Activated CD4-positive, alpha-beta T cell treated with anti-CD3 and anti-CD28 coated beads, Interleukin-2, amount 10 ng/mL, durations not matched to agents 7 days and 5 days (primary cell): Measurements from ENCODE around the gene MLYCD. TPM values are rescaled to one million over a fixed set of nuclear protein-coding genes. Genes with fewer than 3 reads are reported as not detected.

Experiments used
- CTCF ChIA-PET: fragments of 350-600 bp; sonication (Branson Sonifier 250); formaldehyde crosslinking; loops from one replicate; lab custom pipeline; 2021; ENCODE audit warnings: antibody characterized with exemption; lab: Charles Lee
- POLR2A ChIA-PET: fragments of 350-600 bp; sonication (Branson Sonifier 250); formaldehyde crosslinking; loops from one replicate; lab custom pipeline; 2021; ENCODE audit warnings: antibody characterized with exemption; lab: Charles Lee
- DNase-seq: peaks from one replicate; pipeline ENCODE4 v3.0.0-alpha.2; 2020
- H3K27ac Mint-ChIP-seq: one replicate; pipeline ENCODE4 v1.8.0; 2021; ENCODE audit warnings: mild to moderate bottlenecking, moderate library complexity, mixed read lengths
- H3K27me3 Mint-ChIP-seq: one replicate; pipeline ENCODE4 v1.8.0; 2021; ENCODE audit warnings: mixed read lengths
- H3K36me3 Mint-ChIP-seq: one replicate; pipeline ENCODE4 v1.8.0; 2021; ENCODE audit warnings: low read depth, mixed read lengths
- H3K4me1 Mint-ChIP-seq: one replicate; pipeline ENCODE4 v1.8.0; 2021; ENCODE audit warnings: mixed read lengths
- H3K4me3 Mint-ChIP-seq: one replicate; pipeline ENCODE4 v1.8.0; 2021; ENCODE audit warnings: mild to moderate bottlenecking, moderate library complexity, mixed read lengths
- H3K9me3 Mint-ChIP-seq: one replicate; pipeline ENCODE4 v1.8.0; 2021; ENCODE audit warnings: mixed read lengths
- total RNA-seq, 2 experiments: library from RNA; stranded (reverse); gene quantifications; one replicate each; pipeline ENCODE4 v1.2.3, GENCODE V29; 2021

Gene MLYCD
- total RNA-seq, 2 experiments from 2014 or later: 5.3 TPM

- Mint-ChIP-seq H3K4me1 (no peaks in the 10 kb centered on the region), H3K9me3 (no peaks in the 10 kb centered on the region), H3K36me3 (no peaks in the 10 kb centered on the region), H3K27me3 (peaks cover 3% of the 10 kb centered on the region), H3K4me3 (no peak overlapping the region), H3K27ac (no peak overlapping the region)
- CTCF ChIA-PET: interaction anchor here (0.5 kb wide), 1 partner anchor 1750 kb away, joined by 3 read pairs; no protein-coding TSS in a partner anchor
- POLR2A ChIA-PET: no interaction called here
- no peak for DNase-seq
Measured at GRCh38 chr16:83959656-83960434, 60.9 kb downstream of the MLYCD start.

DNA sequence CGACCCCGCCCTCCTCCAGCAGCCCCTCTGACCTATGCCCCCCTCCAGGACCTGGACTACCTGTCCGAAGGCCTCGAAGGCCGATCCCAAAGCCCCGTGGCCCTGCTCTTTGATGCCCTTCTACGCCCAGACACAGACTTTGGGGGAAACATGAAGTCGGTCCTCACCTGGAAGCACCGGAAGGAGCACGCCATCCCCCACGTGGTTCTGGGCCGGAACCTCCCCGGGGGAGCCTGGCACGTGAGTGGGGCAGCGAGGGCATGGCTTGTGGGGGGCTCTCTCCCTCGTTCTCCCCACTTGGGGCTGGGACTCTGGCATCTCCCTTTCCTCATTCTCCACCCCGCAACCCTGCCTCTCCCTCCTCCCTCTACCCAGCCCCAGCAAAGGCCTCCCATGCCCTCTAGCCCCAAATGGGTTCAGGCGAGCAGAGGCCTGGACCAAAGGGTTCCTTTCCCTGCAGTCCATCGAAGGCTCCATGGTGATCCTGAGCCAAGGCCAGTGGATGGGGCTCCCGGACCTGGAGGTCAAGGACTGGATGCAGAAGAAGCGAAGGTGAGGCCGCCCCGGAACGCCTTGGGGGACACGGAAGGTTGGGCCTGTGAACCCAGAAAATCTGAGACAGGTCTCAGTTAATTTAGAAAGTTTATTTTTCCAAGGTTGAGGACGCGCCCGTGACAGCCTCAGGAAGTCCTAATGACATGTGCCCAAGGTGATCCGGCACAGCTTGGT lies 61.8 kb downstream of the MLYCD start:
- no peaks in the 10 kb centered on the region for H3K36me3 Mint-ChIP-seq
- H3K4me3 Mint-ChIP-seq: no peak overlapping the region
- no peaks in the 10 kb centered on the region for H3K27me3 Mint-ChIP-seq
- no peaks in the 10 kb centered on the region for H3K4me1 Mint-ChIP-seq
- ChIA-PET CTCF (no interaction called here), POLR2A (no interaction called here)
- H3K9me3 Mint-ChIP-seq: no peaks in the 10 kb centered on the region
- DNase-seq: no peak
- no peak overlapping the region for H3K27ac Mint-ChIP-seq

GRCh38 chr16:83961591-83961990 lies 62.7 kb downstream of the MLYCD start:
- no peak overlapping the region for H3K4me3 Mint-ChIP-seq
- H3K27me3 Mint-ChIP-seq: no peaks in the 10 kb centered on the region
- ChIA-PET POLR2A (no interaction called here), CTCF (no interaction called here)
- no peak for DNase-seq
- no peaks in the 10 kb centered on the region for H3K36me3 Mint-ChIP-seq
- H3K4me1 Mint-ChIP-seq: no peaks in the 10 kb centered on the region
- H3K9me3 Mint-ChIP-seq: no peaks in the 10 kb centered on the region
- no peak overlapping the region for H3K27ac Mint-ChIP-seq

DNA sequence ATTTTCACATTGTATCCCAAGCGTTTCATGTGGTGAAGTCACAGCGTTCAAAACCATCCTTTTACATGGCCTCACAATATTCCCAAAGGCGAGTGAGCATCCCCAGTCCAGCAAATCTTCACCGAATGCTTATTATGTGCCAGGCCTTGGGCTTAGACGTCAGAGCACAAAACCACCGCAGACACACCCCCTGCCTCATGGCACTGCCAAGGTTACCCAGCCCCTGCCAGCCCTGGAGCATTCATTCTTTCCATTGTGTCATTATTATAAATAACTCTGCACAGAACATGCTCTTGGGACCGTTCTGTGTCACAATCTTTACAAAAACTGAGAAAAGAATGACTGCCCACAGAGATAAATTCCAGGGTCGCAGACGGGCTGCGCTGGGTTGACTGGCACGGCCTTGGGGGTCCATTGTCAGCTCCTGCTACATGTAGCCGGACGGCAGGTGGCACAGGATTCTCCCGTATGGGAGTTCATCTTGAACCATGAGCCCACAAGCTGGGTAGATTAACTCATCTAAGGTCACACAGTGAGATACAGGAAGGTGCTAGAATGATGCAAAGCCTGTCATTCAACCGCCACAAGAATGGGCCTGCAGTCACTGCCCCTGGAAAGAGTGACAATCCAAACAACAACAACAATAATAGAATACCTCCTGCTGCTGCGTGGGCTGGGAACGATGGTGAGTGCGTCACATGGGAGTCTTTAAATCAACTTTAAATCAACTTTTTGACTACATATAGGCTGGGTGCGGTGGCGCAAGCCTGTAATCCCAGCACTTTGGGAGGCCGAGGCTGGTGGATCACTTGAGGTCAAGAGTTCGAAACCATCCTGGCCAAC lies 64.6 kb downstream of the MLYCD start:
- CTCF ChIA-PET: interaction anchor here (0.8 to 1.4 kb wide), 2 partner anchors 10 kb away, joined by 3 to 4 read pairs; no protein-coding TSS in a partner anchor
- no peak overlapping the region for H3K27ac Mint-ChIP-seq
- no peak for DNase-seq
- no peak overlapping the region for H3K4me3 Mint-ChIP-seq
- H3K4me1 Mint-ChIP-seq: peaks cover 2% of the 10 kb centered on the region
- peaks cover 3% of the 10 kb centered on the region for H3K27me3 Mint-ChIP-seq
- no peaks in the 10 kb centered on the region for H3K36me3 Mint-ChIP-seq
- POLR2A ChIA-PET: no interaction called here
- no peaks in the 10 kb centered on the region for H3K9me3 Mint-ChIP-seq

- POLR2A ChIA-PET: no interaction called here
- CTCF ChIA-PET: interaction anchor here (0.8 to 1.3 kb wide), 2 partner anchors 11 to 222 kb away, joined by 3 read pairs; partner anchors contain the start of gene TAF1C
- peaks cover 11% of the 10 kb centered on the region for H3K27me3 Mint-ChIP-seq
Measured at GRCh38 chr16:83964684-83965443, 65.9 kb downstream of the MLYCD start.

DNA sequence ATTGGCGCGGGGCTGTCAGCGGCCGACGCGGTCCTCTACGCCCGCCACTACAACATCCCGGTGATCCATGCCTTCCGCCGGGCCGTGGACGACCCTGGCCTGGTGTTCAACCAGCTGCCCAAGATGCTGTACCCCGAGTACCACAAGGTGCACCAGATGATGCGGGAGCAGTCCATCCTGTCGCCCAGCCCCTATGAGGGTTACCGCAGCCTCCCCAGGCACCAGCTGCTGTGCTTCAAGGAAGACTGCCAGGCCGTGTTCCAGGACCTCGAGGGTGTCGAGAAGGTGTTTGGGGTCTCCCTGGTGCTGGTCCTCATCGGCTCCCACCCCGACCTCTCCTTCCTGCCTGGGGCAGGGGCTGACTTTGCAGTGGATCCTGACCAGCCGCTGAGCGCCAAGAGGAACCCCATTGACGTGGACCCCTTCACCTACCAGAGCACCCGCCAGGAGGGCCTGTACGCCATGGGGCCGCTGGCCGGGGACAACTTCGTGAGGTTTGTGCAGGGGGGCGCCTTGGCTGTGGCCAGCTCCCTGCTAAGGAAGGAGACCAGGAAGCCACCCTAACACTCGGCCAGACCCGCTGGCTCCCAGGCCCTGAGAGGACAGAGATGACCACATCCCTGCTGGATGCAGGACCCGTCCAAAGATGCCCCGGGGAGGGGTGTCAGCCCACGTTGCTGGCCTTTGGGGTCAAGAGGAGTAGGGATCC lies 66.7 kb downstream of the MLYCD start:
- CTCF ChIA-PET: interaction anchor here (1.3 kb wide), 1 partner anchor 221 kb away, joined by 3 read pairs; the partner anchor contains the start of gene TAF1C
- H3K27ac Mint-ChIP-seq: no peak overlapping the region
- POLR2A ChIA-PET: no interaction called here
- H3K27me3 Mint-ChIP-seq: peaks cover 16% of the 10 kb centered on the region
- no peaks in the 10 kb centered on the region for H3K36me3 Mint-ChIP-seq
- no peak overlapping the region for H3K4me3 Mint-ChIP-seq
- peaks cover 2% of the 10 kb centered on the region for H3K4me1 Mint-ChIP-seq
- no peak for DNase-seq
- H3K9me3 Mint-ChIP-seq: no peaks in the 10 kb centered on the region

More at GRCh38 chr16:83964684-83965443, 65.9 kb downstream of the MLYCD start:
- Mint-ChIP-seq H3K4me1 (peaks cover 2% of the 10 kb centered on the region), H3K4me3 (no peak overlapping the region), H3K27ac (no peak overlapping the region), H3K9me3 (no peaks in the 10 kb centered on the region), H3K36me3 (no peaks in the 10 kb centered on the region)
- DNase-seq: no peak

DNA sequence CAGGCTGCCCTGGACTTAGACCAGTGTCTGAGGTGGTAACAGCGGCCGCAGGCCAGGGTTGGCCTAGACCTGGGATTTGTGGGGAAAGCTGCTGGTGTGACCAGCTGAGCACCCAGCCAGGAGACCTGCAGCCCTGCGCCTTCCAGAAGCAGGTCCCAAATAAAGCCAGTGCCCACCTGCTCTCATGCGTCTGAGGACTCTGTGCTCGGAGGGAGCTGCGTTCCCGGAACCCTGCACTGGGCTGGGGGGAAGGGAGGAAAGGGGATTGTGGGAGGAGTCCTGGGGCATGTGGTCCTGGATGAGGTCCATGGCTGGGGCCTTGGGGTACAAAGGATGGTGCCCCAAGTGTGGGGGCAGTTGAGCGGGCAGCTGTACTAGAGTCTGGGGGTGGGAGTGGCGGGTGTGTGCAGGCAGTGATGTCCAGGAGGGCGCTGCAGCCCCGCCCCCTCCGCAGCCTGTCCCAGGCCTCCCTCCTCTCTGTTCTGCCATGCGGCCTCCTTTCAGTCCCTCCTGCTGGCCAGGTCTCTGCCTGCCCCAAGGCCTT lies 67.3 kb downstream of the MLYCD start:
- H3K9me3 Mint-ChIP-seq: no peaks in the 10 kb centered on the region
- no peak overlapping the region for H3K27ac Mint-ChIP-seq
- CTCF ChIA-PET: no interaction called here
- no peak overlapping the region for H3K4me3 Mint-ChIP-seq
- POLR2A ChIA-PET: no interaction called here
- H3K4me1 Mint-ChIP-seq: peaks cover 2% of the 10 kb centered on the region
- H3K27me3 Mint-ChIP-seq: peaks cover 16% of the 10 kb centered on the region
- DNase-seq: no peak
- no peaks in the 10 kb centered on the region for H3K36me3 Mint-ChIP-seq

DNA sequence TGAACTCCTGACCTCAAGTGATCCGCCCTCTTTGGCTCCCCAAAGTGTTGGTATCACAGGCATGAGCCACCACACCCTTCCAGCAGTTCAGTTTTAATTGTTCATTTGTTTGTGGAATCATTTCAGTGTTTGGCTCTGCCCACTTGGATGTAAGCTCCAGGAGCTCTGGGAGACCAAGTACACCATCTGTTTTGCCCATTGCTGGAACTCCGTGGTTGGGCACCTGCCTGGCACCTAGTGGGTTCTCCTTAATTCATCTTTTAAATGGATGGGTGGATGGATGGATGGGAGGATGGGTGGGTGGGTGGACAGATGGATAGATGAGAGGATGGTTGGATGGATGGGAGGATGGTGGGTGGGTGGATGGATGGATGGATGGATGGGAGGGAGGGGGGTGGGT lies 68.2 kb downstream of the MLYCD start:
- no peak overlapping the region for H3K27ac Mint-ChIP-seq
- no peak overlapping the region for H3K4me3 Mint-ChIP-seq
- peaks cover 19% of the 10 kb centered on the region for H3K27me3 Mint-ChIP-seq
- no peaks in the 10 kb centered on the region for H3K36me3 Mint-ChIP-seq
- CTCF ChIA-PET: no interaction called here
- DNase-seq: no peak
- H3K9me3 Mint-ChIP-seq: no peaks in the 10 kb centered on the region
- H3K4me1 Mint-ChIP-seq: peaks cover 2% of the 10 kb centered on the region
- POLR2A ChIA-PET: no interaction called here

DNA sequence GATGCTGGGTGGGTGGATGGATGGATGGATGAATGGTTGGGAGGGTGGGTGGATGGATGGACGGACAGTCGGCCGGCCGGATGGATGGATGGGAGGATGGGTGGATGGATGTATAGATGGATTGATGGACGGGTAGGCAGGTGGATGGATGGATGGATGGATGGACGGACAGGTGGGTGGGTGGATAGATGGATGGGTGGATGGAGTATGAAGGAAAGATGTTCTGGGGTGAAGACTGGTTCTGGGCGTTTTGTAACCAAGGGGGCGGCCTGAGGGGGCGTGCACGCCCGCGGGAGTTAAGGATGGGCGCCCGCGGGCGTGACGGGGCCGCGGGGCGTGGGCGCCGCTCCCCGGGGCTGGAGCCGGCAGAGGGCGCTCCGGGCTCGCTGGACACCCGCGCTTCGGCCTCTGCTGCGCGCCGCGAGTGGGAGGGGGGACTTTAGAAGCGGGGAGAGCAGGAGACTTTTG lies 69.0 kb downstream of the MLYCD start, which contains the start of gene NECAB2:
Gene NECAB2, plus strand, starts transcription at position 407 of the 468 bp plus-strand sequence. CDS start 405 bp downstream, outside the sequence.
- Mint-ChIP-seq H3K27me3 (peaks cover 19% of the 10 kb centered on the region), H3K4me3 (no peak within 1 kb of the TSS), H3K9me3 (no peaks in the 10 kb centered on the region), H3K4me1 (peaks cover 2% of the 10 kb centered on the region), H3K27ac (no peak within 1 kb of the TSS), H3K36me3 (no peaks in the 10 kb centered on the region)
- no peak for DNase-seq
- ChIA-PET CTCF (no interaction called here), POLR2A (no interaction called here)

GRCh38 chr16:83968306-83968851 lies 69.5 kb downstream of the MLYCD start:
- H3K4me1 Mint-ChIP-seq: peaks cover 2% of the 10 kb centered on the region
- H3K27me3 Mint-ChIP-seq: peaks cover 19% of the 10 kb centered on the region
- H3K27ac Mint-ChIP-seq: no peak overlapping the region
- ChIA-PET POLR2A (no interaction called here), CTCF (no interaction called here)
- DNase-seq: no peak
- no peak overlapping the region for H3K4me3 Mint-ChIP-seq
- no peaks in the 10 kb centered on the region for H3K9me3 Mint-ChIP-seq
- no peaks in the 10 kb centered on the region for H3K36me3 Mint-ChIP-seq
